Measurements from ENCODE around the gene TTN. TPM values are rescaled to one million over a fixed set of nuclear protein-coding genes. Genes with fewer than 3 reads are reported as not detected.

The TTN gene
- total and polyA plus RNA-seq, 10 of the 15 experiments (the other 5 are each of a cell fraction or from before 2014, with no cell fraction given): 0.15 to 9.0 (median 1.8) TPM

- TF ChIP-seq IKZF2 (IDR thresholded peaks at IDR 0.05) (peak; percentile 79 to 80), ZBTB40 (IDR thresholded peaks at IDR 0.05; ENCODE audit: borderline replicate concordance) (no peak), JUNB (IDR thresholded peaks at IDR 0.05) (peak; percentile 54; the same call in 1 of the 2 replicates), TCF12 (IDR thresholded peaks at IDR 0.05; ENCODE audit: low read depth, low read length) (no peak), SPI1 (IDR thresholded peaks at IDR 0.05; ENCODE audit: borderline replicate concordance, insufficient read depth, low read depth, low read length) (peak; percentile 75), CUX1 (IDR thresholded peaks at IDR 0.05; ENCODE audit: insufficient replicate concordance, low read depth, low read length) (peak; percentile 59), BRCA1 (IDR thresholded peaks at IDR 0.05; ENCODE audit: low read depth, low read length) (no peak), CHD1 (IDR thresholded peaks at IDR 0.05; ENCODE audit: low read depth, low read length) (0 out of 2 replicates have a peak, but pooled peaks have one; percentile 48), NR2F1 (conservative IDR thresholded peaks at IDR 0.05) (peak; percentile 55), ATF7 (IDR thresholded peaks at IDR 0.05; ENCODE audit: low read depth) (peak; percentile 74; the same call in 1 of the 2 replicates), MEF2B (IDR thresholded peaks at IDR 0.05; ENCODE audit: partially characterized antibody, poor library complexity, severe bottlenecking) (peak; percentile 71), TCF3 (IDR thresholded peaks at IDR 0.05; ENCODE audit: borderline replicate concordance, insufficient read depth, low read depth, low read length) (no peak), FOXM1 (IDR thresholded peaks at IDR 0.05; ENCODE audit: low read depth, low read length) (peak; percentile 31; the same call in 1 of the 2 replicates), MXI1 (IDR thresholded peaks at IDR 0.05; ENCODE audit: low read depth, low read length) (peak; percentile 36; the same call in 1 of the 2 replicates), EED (IDR thresholded peaks at IDR 0.05; ENCODE audit: low read depth) (no peak), IKZF1 (conservative IDR thresholded peaks at IDR 0.05) (peak; percentile 60; the same call in 1 of the 2 replicates), NFYA (IDR thresholded peaks at IDR 0.05; ENCODE audit: borderline replicate concordance, low read depth, low read length) (no peak), NFIC (IDR thresholded peaks at IDR 0.05; ENCODE audit: low read depth, low read length) (peak; percentile 74), ATF2 (IDR thresholded peaks at IDR 0.05; ENCODE audit: low read length) (peak; percentile 68), MAX (IDR thresholded peaks at IDR 0.05; ENCODE audit: low read depth, low read length) (no peak)
Observed at GRCh38 chr2:178529194-178529593, 278.0 kb downstream of the TTN start (continued).

Measured in GM12878 (cell line).